ENCODE measurements around the gene CKAP5.

DNA sequence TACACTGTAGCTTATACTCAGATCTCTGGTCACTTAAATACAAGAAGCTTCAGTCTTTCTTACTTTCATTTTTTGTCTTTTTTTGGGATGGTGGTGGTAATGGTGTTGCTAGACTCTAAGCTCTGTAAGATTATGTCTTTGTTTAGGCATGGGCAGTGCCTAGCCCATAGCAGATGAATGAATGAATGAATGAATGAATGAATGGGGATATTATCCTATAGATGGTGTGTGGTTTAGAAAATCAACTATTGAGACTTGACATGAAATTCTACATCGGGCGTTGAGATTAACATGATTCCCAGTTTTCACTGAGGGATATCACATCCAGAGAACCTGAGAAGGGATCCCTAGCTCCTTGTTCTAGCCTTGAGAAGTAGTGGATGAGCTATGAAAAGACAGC is 9.8 kb upstream of the CKAP5 start:
- TF ChIP-seq, protein P1, sequence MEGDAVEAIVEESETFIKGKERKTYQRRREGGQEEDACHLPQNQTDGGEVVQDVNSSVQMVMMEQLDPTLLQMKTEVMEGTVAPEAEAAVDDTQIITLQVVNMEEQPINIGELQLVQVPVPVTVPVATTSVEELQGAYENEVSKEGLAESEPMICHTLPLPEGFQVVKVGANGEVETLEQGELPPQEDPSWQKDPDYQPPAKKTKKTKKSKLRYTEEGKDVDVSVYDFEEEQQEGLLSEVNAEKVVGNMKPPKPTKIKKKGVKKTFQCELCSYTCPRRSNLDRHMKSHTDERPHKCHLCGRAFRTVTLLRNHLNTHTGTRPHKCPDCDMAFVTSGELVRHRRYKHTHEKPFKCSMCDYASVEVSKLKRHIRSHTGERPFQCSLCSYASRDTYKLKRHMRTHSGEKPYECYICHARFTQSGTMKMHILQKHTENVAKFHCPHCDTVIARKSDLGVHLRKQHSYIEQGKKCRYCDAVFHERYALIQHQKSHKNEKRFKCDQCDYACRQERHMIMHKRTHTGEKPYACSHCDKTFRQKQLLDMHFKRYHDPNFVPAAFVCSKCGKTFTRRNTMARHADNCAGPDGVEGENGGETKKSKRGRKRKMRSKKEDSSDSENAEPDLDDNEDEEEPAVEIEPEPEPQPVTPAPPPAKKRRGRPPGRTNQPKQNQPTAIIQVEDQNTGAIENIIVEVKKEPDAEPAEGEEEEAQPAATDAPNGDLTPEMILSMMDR (IDR thresholded peaks at IDR 0.05), result no peak
- no peak for TF ChIP-seq POLR2A (IDR thresholded peaks at IDR 0.05)
